ENCODE measurements around the gene LY6G6D.

The LY6G6D gene, protein sequence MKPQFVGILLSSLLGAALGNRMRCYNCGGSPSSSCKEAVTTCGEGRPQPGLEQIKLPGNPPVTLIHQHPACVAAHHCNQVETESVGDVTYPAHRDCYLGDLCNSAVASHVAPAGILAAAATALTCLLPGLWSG

GRCh38 chr6:31715022-31715958, at the start of gene LY6G6D:
Gene LY6G6D (plus strand): TSS chr6:31715348. CDS start chr6:31715356, 8 bp downstream.
- peak in 1 of 56 donors; percentile 15 for DNase-seq

DNA sequence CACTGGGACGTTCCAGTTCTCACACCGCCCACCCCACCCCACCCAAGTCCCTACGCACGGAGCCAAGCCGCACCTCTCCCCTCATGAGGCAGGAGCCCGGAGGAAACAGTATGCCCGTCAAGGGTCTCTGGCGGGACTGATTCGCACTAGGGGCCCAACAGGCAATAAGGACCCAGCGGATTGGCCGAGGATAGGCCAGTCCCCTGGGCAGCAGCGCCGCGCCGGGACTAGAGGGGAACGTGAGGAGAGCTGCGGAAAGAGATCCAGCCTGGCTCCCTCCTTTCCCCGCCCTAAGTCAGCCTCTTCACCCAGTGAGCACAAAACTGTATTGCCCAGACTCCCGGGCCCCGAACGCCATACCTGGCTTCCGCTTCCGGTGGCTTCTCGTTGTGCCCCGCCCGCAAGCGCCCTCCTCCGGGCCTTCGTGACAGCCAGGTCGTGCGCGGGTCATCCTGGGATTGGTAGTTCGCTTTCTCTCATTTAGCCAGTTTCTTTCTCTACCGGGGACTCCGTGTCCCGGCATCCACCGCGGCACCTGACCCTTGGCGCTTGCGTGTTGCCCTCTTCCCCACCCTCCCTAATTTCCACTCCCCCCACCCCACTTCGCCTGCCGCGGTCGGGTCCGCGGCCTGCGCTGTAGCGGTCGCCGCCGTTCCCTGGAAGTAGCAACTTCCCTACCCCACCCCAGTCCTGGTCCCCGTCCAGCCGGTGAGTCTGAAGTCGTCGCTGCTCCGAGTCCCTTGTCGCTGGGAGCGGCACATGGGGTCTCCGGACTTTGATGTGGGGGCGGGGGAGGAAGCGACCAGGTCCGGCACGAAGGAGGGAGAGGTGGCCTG, 49.4 kb upstream of the LY6G6D start, which contains the start of gene CSNK2B:
Gene CSNK2B, plus strand, starts transcription at position 580 of the 836 bp plus-strand sequence. CDS start 752 bp downstream, outside the sequence.
- peak; percentile 72 to 99 (median 98) for DNase-seq

DNA sequence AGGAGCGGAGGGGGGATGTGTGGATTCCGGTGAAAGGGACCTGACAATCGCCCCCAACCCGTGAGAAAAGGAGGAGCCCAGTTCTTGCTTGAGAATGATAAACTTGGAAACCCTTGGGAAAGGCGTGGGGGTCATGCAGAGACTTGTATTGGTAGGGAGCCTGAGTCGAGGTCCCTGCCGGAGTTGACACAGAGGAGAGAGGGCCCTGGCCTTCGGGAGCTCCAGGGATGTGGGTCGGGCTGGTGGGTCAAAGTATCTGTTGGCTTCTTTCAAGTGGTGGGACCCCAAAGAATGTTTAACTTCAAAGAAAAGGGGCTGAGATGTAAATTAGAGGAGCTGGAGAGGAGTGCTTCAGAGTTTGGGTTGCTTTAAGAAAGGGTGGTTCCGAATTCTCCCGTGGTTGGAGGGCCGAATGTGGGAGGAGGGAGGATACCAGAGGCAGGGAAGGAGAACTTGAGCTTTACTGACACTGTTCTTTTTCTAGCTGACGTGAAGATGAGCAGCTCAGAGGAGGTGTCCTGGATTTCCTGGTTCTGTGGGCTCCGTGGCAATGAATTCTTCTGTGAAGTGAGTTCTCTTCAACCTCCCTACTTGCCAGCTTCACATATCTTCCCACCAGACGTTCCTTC, 48.7 kb upstream of the LY6G6D start:
- DNase-seq: no peak

DNA sequence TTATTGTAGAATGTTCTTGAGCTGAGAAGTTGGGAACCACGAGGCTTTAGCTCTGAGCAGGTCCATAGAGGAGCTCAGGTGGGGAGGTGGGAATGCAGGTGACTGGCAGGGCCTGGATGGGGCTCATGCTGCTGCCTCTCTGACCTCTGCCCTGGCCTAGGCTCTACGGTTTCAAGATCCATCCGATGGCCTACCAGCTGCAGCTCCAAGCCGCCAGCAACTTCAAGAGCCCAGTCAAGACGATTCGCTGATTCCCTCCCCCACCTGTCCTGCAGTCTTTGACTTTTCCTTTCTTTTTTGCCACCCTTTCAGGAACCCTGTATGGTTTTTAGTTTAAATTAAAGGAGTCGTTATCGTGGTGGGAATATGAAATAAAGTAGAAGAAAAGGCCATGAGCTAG, 45.5 kb upstream of the LY6G6D start, which contains the start of gene LY6G5B:
Gene LY6G5B, plus strand, starts transcription at position 301 of the 400 bp plus-strand sequence. CDS start 975 bp downstream, outside the sequence.
- DNase-seq: no peak

GRCh38 chr6:31676322-31676903, 38.7 kb upstream of the LY6G6D start:
- DNase-seq: no peak

- DNase-seq: no peak
These were observed 38.2 kb upstream of the LY6G6D start for GRCh38 chr6:31676904-31677303.

DNA sequence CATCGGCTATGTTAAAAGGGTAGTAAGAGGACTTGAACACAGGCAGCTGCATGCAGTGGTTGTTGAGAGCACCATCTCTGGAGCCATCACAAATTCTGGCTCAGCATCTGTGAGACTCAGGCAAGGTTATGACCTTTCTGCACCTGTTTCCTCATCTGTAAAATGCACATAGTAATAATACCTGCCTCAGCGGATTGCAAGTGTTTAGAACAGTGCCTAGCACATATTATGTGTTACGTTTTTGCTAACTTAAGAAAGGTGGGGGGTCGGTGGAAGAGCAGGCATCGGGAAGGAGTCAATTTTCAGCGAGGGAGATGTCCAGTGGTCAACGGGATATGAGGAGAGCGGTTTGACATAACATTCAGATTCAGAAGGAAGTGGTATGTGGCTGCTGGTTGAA, 37.2 kb upstream of the LY6G6D start:
- DNase-seq: no peak

- peak in 52 of 56 donors; percentile 16 to 87 (median 60) for DNase-seq
These were observed 34.7 kb upstream of the LY6G6D start, which contains the start of gene LY6G5C for GRCh38 chr6:31680226-31681134. Gene LY6G5C (minus strand): TSS chr6:31681067. CDS start chr6:31680373, 694 bp downstream.

DNA sequence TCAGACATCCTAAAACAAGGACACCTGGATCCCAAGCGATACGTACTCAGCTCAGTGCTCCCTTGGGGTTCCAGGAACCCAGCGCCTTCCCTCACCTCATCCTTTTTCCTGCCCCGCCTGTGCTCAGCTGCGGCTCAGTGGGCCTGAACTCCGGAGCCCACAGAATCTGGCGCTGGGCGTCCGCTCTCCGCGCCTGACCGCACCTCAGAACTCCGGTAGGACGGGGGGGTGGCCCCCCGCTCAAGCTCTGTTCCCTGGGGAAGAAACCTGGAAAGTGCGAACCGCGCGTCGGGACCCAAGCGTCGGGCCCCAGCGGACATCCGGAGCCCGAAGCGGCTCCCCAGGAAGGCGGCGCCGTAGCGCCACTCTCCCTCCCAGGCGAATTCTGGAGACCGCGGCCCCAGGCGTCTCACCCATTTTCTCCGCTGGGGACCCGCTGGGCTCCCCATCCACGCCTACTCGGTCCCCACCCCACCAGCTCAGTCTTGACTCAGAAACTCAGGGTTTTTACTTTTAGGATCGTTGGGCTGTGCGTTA, 33.9 kb upstream of the LY6G6D start:
- peak in 20 of 56 donors; percentile 6 to 46 (median 19) for DNase-seq

DNA sequence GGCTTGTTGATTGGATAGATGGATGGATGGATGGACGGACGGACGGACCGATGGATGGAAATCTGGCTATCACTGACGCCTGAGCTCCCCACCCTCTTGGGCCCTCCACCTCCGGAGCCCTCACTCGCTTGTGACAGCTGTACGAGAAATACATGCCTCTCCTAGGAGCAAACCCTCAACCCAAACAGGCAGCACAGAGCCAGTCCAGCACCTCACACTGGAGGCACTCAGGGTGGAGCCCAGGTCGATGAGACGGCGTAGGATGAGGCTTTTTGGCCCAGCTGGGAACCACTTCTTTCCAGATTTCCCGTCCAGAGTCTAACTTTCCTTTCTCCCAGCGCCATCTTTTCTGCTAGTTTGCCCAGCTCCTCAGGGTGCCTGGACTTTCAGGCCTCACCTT, 31.6 kb upstream of the LY6G6D start:
- DNase-seq: no peak

DNA sequence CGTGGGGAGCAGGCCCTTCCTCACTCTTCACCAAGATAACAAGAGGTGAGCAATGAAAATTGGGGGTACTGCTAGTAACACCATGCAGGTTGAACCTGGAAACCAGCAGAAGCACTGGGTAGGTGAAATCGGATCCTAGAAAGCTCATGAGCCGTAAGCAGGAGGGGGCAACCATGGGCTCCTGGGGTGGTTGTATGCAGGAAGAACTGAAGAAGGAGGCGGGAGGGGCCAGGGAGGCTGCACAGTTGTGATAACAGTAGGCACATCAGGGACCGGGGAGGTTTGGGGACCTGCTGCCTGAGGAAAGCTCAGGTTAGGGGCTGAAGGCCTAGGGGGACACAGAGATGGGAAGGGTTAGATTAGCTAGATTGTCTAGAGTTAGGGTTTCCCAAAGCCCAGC, 28.7 kb upstream of the LY6G6D start:
- no peak for DNase-seq

GRCh38 chr6:31687321-31687720, 27.8 kb upstream of the LY6G6D start:
- DNase-seq: no peak

DNA sequence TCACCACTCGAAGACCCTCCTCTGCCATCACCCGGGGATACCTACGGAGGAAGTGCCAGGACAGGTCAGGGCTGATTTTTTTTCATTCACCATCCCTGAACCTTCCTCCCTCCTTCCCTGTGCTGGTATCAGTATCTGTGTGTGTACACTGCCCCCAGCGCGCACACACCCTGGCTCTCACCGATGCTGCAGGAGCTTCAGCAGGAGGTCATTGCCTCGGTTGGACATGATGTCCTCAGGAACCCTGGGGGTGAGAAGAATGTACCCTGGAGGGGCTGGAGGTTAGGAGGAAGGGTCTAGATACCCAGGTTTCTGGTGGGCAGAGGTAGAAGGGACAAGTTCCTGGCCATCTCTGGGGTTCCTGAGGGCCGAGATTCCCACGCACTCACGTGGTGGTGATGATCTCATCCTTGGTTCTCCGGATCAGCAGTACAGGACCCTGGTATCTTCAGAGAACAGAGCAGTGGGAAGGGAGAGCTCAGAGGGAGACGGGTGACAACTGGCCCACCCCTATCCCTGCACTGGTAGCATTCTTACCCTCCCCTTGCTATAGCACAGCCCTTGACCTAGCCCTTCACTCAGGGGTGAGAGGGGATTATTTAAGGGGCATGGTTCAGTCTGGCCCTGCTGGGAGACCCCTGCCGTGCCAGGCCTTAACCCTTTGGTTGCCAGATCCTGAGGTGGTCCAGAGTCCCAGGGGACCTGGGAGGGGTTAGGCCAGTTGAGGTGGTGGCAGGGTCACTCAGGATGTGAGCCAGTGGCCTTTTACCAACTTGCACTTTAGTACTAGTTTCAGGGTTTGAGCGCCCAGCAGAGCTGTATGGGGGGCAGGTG, 27.1 kb upstream of the LY6G6D start:
- no peak for DNase-seq

DNA sequence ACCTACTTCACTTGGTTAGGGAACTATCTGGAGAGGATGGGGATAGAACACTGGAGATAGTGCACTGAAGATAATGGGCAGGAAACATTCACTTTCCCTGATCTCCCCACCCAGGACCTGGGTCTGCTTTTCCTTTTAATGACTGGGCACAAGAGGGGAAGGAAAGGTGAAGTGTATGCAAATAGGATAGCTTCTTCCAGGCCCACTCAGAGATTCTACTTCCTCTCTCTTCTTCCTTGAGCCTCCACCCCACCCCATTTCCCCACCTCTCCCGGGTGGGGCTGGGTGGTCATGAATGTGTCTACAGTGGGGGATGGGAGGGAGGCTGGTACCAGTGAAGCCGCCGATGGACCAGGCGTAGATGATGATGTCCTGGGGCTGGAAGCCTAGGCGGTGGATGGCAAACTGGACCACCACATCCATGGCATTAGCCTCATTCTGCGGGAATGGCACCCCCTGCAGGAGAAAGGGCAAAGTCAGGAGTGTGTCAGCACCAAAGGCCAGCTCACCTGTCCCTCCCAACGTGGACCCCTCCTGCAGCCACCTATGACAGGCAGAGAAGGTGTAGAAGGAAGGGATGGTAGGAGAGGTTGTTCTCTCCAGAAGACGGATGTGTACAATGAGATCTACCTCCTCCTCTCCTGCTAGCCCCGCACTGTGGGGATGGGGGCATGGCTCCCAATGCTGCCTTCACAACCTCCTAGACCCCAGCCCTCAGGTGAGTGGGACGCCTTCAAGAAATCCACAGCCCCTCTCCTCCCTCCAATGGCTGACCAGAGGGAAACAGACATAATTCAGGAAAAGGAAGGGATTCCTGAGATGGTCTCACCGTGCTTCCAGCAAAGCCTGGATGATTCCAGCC, 25.7 kb upstream of the LY6G6D start:
- no peak for DNase-seq

- DNase-seq: no peak
These were observed 24.7 kb upstream of the LY6G6D start for GRCh38 chr6:31690231-31691077.

- DNase-seq: no peak
These were observed 24.1 kb upstream of the LY6G6D start for GRCh38 chr6:31691078-31691463.

All from amygdala (tissue), 56 donors.